ENCODE data around the gene MPP7. TPM values are rescaled to one million over a fixed set of nuclear protein-coding genes. Genes with fewer than 3 reads are reported as not detected.

The MPP7 gene
- polyA plus RNA-seq, 2 donors: 11.1 to 19.7 TPM

- Histone ChIP-seq H3K36me3 (ENCODE audit: control insufficient read depth in 2 of 2, insufficient read depth in 2 of 2, low read length in 1 of 2) (no peaks in the 10 kb centered on the region), H3K4me1 (ENCODE audit: control insufficient read depth in 2 of 2, insufficient read depth in 2 of 2, low read length in 1 of 2) (no peaks in the 10 kb centered on the region), H3K4me3 (ENCODE audit: low read depth in 1 of 2, low read length in 2 of 2) (no peak overlapping the region), H3K9me3 (ENCODE audit: control insufficient read depth in 2 of 2, insufficient read depth in 1 of 2, low read depth in 1 of 2, low read length in 1 of 2) (no peaks in the 10 kb centered on the region), H3K27ac (ENCODE audit: low read depth in 2 of 2, low read length in 1 of 2) (no peak overlapping the region), H3K27me3 (ENCODE audit: control insufficient read depth in 1 of 2, insufficient read depth in 2 of 2, low read length in 2 of 2) (no peaks in the 10 kb centered on the region)
- WGBS, 2 donors: 75 to 76% methylated on average over 2 of the region's 2 CpGs
Observed at GRCh38 chr10:28256776-28257175, 46.1 kb downstream of the MPP7 start.

- Histone ChIP-seq H3K27ac (ENCODE audit: low read depth in 2 of 2, low read length in 1 of 2) (peak overlapping the region; percentile 5 to 77), H3K27me3 (ENCODE audit: control insufficient read depth in 1 of 2, insufficient read depth in 2 of 2, low read length in 2 of 2) (no peaks in the 10 kb centered on the region), H3K36me3 (ENCODE audit: control insufficient read depth in 2 of 2, insufficient read depth in 2 of 2, low read length in 1 of 2) (peaks cover 0 to 2% of the 10 kb centered on the region in 2 donors), H3K4me3 (ENCODE audit: low read depth in 1 of 2, low read length in 2 of 2) (no peak overlapping the region), H3K4me1 (ENCODE audit: control insufficient read depth in 2 of 2, insufficient read depth in 2 of 2, low read length in 1 of 2) (no peaks in the 10 kb centered on the region), H3K9me3 (ENCODE audit: control insufficient read depth in 2 of 2, insufficient read depth in 1 of 2, low read depth in 1 of 2, low read length in 1 of 2) (no peaks in the 10 kb centered on the region)
- 19 to 29% methylated on average over 6 of the region's 6 CpGs for WGBS, 2 donors
Observed at GRCh38 chr10:28254290-28254985, 48.4 kb downstream of the MPP7 start.

- peaks cover 0 to 1% of the 10 kb centered on the region in 2 donors for H3K4me1 ChIP-seq (ENCODE audit: control insufficient read depth in 2 of 2, insufficient read depth in 2 of 2, low read length in 1 of 2)
- H3K9me3 ChIP-seq (ENCODE audit: control insufficient read depth in 2 of 2, insufficient read depth in 1 of 2, low read depth in 1 of 2, low read length in 1 of 2): no peaks in the 10 kb centered on the region
- H3K27ac ChIP-seq (ENCODE audit: low read depth in 2 of 2, low read length in 1 of 2): peak overlapping the region; percentile 36 to 85
- no peak overlapping the region for H3K4me3 ChIP-seq (ENCODE audit: low read depth in 1 of 2, low read length in 2 of 2)
- H3K27me3 ChIP-seq (ENCODE audit: control insufficient read depth in 1 of 2, insufficient read depth in 2 of 2, low read length in 2 of 2): no peaks in the 10 kb centered on the region
- WGBS, 2 donors: 50 to 59% methylated on average over 11 of the region's 11 CpGs
- peaks cover 0 to 3% of the 10 kb centered on the region in 2 donors for H3K36me3 ChIP-seq (ENCODE audit: control insufficient read depth in 2 of 2, insufficient read depth in 2 of 2, low read length in 1 of 2)
Observed at GRCh38 chr10:28253169-28253785, 49.6 kb downstream of the MPP7 start.

Other genes with a start within 250 kb of the MPP7 start
- 10 to 100 TPM; 20.5 to 33.3 TPM for gene WAC, start 230.1 kb upstream of the MPP7 start, polyA plus RNA-seq

All from esophagus (tissue), 2 donors.